22Rv1 (cell line): ENCODE measurements around the gene ERBB2.
"Not testable (repeated sequence)": the region's sequence is repeated elsewhere in the genome, so short reads cannot be mapped to it uniquely, and the experiment has no call there.

Source experiments
- H3K27ac ChIP-seq: fragments of 450-650 bp; 2 replicates; pipeline ENCODE4 v1.5.1; 2017
- ZFX ChIP-seq: fragments of 450-650 bp; IDR thresholded peaks from 2 replicates; pipeline ENCODE4 v1.6.1; 2017; ENCODE audit warnings: antibody characterized with exemption, borderline replicate concordance
- TF ChIP-seq, protein P1 (sequence below): fragments of 450-650 bp; IDR thresholded peaks from 2 replicates; pipeline ENCODE4 v1.5.1; 2017; ENCODE audit warnings: mild to moderate bottlenecking

Gene ERBB2

DNA sequence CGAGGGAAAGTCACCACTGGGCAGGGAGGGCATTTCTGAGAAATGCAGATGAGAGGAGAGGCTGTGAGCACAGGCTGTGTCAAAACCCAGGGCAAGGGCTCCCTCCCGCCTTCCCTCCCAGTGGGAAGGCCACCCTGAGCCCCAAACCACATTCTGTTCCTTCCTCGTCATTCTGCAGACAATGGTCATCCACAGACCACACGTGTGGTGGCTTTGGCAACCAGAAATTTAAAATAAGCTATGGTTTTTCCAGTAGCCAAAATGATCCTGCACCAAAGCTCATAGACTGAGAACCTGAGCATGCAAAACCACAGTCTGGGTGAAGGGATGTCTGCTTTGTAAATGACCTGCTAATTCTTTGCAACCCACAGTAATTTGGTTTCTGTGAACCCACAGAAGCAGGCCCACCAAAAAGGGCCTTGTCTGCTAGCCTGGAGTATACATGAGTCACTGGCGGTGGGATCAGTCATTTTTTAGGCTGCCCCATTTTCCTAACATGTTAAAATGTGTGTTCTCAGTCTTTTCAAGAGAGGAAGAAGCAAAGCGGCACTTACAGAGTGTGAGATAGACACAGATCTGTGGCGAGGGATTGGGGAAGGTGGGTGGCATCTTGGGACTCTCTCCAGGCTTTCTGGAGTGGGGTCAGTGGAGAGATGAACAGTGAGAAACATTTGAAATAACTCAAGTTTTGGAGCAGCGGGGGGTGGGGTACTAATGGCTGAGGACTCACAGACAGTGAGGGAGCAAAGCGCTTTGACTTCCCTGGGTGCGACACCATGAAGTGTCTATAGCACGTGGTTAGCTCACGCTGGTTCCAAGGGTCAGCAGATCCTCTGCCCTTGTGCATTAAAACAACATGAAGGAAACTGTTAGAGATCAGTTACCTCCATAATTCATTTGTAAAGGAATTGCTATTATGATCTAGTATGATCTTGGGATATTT, 58.3 kb downstream of the ERBB2 start:
- TF ChIP-seq ZFX: no peak
- H3K27ac ChIP-seq: no peak overlapping the region

DNA sequence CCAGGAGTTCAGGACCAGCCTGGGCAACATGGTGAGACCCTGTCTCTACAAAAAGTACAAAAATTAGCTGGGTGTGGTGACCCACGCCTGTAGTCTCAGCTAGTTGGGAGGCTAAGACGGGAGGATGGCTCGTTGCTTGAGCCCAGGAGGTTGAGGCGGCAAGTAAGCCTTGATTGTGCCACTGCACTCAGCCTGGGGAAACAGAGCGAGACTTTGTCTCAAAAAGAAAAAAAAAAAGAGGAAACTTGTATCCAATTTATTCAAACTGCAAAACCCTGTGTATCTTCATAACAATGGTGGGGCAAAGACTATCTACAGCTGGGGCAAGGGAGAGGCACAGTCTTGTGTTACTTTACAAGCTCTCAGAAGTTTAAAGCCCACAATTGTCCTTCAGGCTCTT, 59.3 kb downstream of the ERBB2 start:
- TF ChIP-seq ZFX: no peak
- TF ChIP-seq, protein P1, sequence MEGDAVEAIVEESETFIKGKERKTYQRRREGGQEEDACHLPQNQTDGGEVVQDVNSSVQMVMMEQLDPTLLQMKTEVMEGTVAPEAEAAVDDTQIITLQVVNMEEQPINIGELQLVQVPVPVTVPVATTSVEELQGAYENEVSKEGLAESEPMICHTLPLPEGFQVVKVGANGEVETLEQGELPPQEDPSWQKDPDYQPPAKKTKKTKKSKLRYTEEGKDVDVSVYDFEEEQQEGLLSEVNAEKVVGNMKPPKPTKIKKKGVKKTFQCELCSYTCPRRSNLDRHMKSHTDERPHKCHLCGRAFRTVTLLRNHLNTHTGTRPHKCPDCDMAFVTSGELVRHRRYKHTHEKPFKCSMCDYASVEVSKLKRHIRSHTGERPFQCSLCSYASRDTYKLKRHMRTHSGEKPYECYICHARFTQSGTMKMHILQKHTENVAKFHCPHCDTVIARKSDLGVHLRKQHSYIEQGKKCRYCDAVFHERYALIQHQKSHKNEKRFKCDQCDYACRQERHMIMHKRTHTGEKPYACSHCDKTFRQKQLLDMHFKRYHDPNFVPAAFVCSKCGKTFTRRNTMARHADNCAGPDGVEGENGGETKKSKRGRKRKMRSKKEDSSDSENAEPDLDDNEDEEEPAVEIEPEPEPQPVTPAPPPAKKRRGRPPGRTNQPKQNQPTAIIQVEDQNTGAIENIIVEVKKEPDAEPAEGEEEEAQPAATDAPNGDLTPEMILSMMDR: no peak
- H3K27ac ChIP-seq: no peak overlapping the region

DNA sequence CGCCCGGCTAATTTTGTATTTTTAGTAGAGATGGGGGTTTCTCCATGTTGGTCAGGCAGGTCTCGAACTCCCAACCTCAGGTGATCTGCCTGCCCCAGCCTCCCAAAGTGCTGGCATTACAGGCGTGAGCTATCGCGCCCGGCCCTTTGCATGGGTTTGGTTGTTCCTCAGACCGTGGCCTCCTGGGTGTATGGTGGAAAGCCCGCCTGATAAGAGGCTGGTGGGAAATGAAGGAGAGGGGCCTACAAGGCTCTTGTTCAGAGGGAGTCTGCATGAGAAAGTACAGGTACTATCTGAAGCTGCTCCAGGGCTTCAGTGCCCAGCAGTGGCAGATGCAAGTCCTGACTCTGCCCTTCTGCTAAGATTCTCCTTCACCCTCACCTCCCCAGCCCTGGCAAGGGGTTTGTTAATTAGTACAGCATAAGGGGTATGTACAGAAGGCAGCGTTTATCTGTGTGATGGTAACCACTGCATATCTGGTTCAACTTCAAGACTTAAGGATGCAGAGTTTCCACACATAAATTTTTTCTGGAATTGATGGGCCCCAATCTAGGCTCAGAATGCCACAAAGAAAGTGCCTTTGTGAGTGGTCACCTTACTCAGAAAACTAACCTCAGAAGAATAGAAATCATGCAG, 62.1 kb downstream of the ERBB2 start:
- TF ChIP-seq, protein P1: no peak
- TF ChIP-seq ZFX: no peak
- H3K27ac ChIP-seq: no peak overlapping the region

DNA sequence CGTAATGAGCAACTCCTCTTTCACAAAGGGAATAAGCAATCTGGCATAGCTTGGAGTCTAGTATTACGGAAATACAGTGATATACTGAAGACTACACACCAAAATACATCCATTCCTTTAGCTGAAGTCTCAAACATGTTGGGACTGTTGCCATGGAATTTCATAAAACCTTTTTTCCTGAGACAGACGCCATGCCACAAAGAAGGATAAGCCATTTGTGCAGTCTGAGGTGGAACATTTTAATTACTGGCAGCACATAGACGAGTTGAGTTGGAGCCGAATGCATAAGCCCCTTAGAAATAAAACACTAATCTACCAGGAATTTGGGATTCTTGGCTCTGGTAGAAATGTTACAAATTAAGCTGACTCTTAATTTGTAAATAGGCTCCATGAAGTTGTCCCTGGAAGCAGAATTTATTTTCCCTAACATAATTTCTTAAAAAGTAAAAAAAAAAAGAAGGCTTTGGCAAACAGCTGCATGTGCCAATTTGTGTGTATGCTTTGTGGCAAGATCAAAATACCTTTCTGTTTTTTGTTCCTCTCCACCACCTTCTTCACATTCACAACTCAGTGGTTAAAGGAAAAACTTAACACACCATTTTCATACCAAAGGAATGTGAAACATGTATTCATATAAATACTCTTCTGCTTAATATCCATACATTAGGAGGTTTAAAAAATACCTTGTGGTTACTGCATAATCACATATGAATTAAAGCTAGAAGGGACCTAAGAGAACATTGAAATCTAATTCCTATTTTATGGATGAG, 63.4 kb downstream of the ERBB2 start:
- TF ChIP-seq ZFX: no peak
- TF ChIP-seq, protein P1: no peak
- H3K27ac ChIP-seq: no peak overlapping the region

GRCh38 chr17:39764171-39764570, 64.3 kb downstream of the ERBB2 start:
- not testable (repeated sequence) for H3K27ac ChIP-seq

DNA sequence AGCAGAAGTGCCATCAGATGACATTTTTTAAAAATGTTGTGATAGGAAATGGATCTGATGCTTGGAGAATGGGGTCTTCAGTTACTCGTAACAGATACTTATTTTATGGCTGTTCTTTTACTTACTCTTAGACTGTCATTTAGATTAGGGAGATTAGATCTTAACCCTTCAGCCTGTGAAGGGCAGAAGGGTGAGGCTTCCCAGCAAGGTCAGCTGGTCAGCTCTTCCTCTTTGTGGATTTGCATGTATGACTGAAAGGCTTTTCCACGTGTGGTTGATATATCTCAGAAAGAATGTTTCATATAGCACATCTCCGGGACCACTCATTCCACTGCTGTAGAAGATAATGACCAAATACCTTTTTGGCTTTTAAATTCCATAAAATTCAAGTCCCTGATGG, 65.3 kb downstream of the ERBB2 start:
- TF ChIP-seq, protein P1: no peak
- no peak for TF ChIP-seq ZFX
- H3K27ac ChIP-seq: no peak overlapping the region

DNA sequence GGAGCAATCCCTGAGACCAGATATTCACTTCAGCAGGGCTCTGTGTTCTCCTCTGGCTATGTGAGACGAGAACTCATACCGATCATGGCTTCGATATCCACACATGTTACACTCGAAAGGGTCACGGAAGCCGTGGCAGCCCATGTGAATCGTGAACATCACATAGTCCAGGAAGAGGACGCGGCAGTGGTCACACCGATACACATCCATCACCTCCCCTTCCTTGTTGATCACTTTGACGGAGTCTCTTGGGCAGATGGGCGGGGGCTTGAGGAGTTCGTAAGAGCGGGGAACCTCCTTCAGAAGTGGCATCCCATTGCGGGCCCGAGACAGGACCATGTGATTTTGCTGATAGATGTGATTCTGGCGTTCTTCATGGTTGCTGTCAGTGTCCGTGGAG, 65.9 kb downstream of the ERBB2 start:
- TF ChIP-seq ZFX: no peak
- TF ChIP-seq, protein P1: no peak

GRCh38 chr17:39767147-39767546, 67.3 kb downstream of the ERBB2 start:
- TF ChIP-seq, protein P1: no peak
- no peak for TF ChIP-seq ZFX
- H3K27ac ChIP-seq: no peak overlapping the region

More for the DNA sequence above, 65.9 kb downstream of the ERBB2 start:
- H3K27ac ChIP-seq: no peak overlapping the region
